Activated naive CD8-positive, alpha-beta T cell treated with anti-CD3 and anti-CD28 coated beads, Interleukin-2, amount 50 U/mL, for 24 hours (primary cell): ENCODE data around the gene ATP5ME.
"Not testable (repeated sequence)": the region's sequence is repeated elsewhere in the genome, so short reads cannot be mapped to it uniquely, and the experiment has no call there.

Experiments
- ATAC-seq: fragments of 150-1000 bp; cut with Tn5 transposase; one replicate; pipeline ENCODE4 v1.10.0; 2021
- DNase-seq: peaks from one replicate; pipeline ENCODE4 v3.0.0; 2021
- H3K27ac Mint-ChIP-seq: one replicate; pipeline ENCODE4 v1.8.0; 2021; ENCODE audit warnings: mild to moderate bottlenecking, mixed read lengths
- H3K27me3 Mint-ChIP-seq: one replicate; pipeline ENCODE4 v1.8.0; 2021; ENCODE audit warnings: mixed read lengths
- H3K36me3 Mint-ChIP-seq: one replicate; pipeline ENCODE4 v1.8.0; 2021; ENCODE audit warnings: low read depth, mixed read lengths
- H3K4me1 Mint-ChIP-seq: one replicate; pipeline ENCODE4 v1.8.0; 2021; ENCODE audit warnings: mixed read lengths
- H3K4me3 Mint-ChIP-seq: one replicate; pipeline ENCODE4 v1.8.0; 2021; ENCODE audit warnings: mild to moderate bottlenecking, moderate library complexity, mixed read lengths
- H3K9me3 Mint-ChIP-seq: one replicate; pipeline ENCODE4 v1.8.0; 2021; ENCODE audit warnings: mixed read lengths

Gene ATP5ME

GRCh38 chr4:671769-672168 lies 2.3 kb downstream of the ATP5ME start:
- Mint-ChIP-seq H3K9me3 (no peaks in the 10 kb centered on the region), H3K4me1 (peaks cover 24% of the 10 kb centered on the region), H3K36me3 (peaks cover 24% of the 10 kb centered on the region), H3K4me3 (no peak overlapping the region), H3K27me3 (no peaks in the 10 kb centered on the region), H3K27ac (no peak overlapping the region)
- DNase-seq, result no peak
- ATAC-seq, result no peak

- not testable (repeated sequence) for H3K27me3 Mint-ChIP-seq, ATAC-seq, DNase-seq, H3K9me3 Mint-ChIP-seq, H3K27ac Mint-ChIP-seq, H3K4me3 Mint-ChIP-seq
- H3K36me3 Mint-ChIP-seq, result peaks cover 24% of the 10 kb centered on the region
- peaks cover 17% of the 10 kb centered on the region for H3K4me1 Mint-ChIP-seq
Measured at GRCh38 chr4:669806-670559, 4.1 kb downstream of the ATP5ME start.

- not testable (repeated sequence) for H3K9me3 Mint-ChIP-seq, H3K4me3 Mint-ChIP-seq, DNase-seq, H3K27ac Mint-ChIP-seq, ATAC-seq, H3K27me3 Mint-ChIP-seq
- Mint-ChIP-seq H3K36me3 (peaks cover 19% of the 10 kb centered on the region), H3K4me1 (peaks cover 18% of the 10 kb centered on the region)
Measured at GRCh38 chr4:668219-668618, 5.9 kb downstream of the ATP5ME start.

- Mint-ChIP-seq H3K27me3 (no peaks in the 10 kb centered on the region), H3K27ac (no peak overlapping the region), H3K4me1 (peaks cover 17% of the 10 kb centered on the region), H3K36me3 (peaks cover 15% of the 10 kb centered on the region), H3K4me3 (no peak overlapping the region), H3K9me3 (no peaks in the 10 kb centered on the region)
- ATAC-seq (no peak), DNase-seq (no peak)
Measured at GRCh38 chr4:667545-667925, 6.5 kb downstream of the ATP5ME start.

GRCh38 chr4:666822-667544 lies 7.1 kb downstream of the ATP5ME start:
- Mint-ChIP-seq H3K9me3 (no peaks in the 10 kb centered on the region), H3K36me3 (peaks cover 10% of the 10 kb centered on the region), H3K4me3 (no peak overlapping the region), H3K27ac (no peak overlapping the region), H3K4me1 (peaks cover 15% of the 10 kb centered on the region), H3K27me3 (no peaks in the 10 kb centered on the region)
- DNase-seq (no peak), ATAC-seq (no peak)

GRCh38 chr4:666436-666810 lies 7.7 kb downstream of the ATP5ME start:
- ATAC-seq, result no peak
- H3K4me3 Mint-ChIP-seq, result no peak overlapping the region
- peaks cover 6% of the 10 kb centered on the region for H3K36me3 Mint-ChIP-seq
- H3K27ac Mint-ChIP-seq, result no peak overlapping the region
- H3K9me3 Mint-ChIP-seq, result no peaks in the 10 kb centered on the region
- no peaks in the 10 kb centered on the region for H3K27me3 Mint-ChIP-seq
- peaks cover 15% of the 10 kb centered on the region for H3K4me1 Mint-ChIP-seq
- no peak for DNase-seq

- H3K4me1 Mint-ChIP-seq, result peaks cover 15% of the 10 kb centered on the region
- H3K9me3 Mint-ChIP-seq, result no peaks in the 10 kb centered on the region
- ATAC-seq (no peak), DNase-seq (no peak)
- no peak overlapping the region for H3K4me3 Mint-ChIP-seq
- peaks cover 6% of the 10 kb centered on the region for H3K36me3 Mint-ChIP-seq
- no peaks in the 10 kb centered on the region for H3K27me3 Mint-ChIP-seq
- H3K27ac Mint-ChIP-seq, result no peak overlapping the region
Measured at GRCh38 chr4:665751-666435, 8.2 kb downstream of the ATP5ME start.

- ATAC-seq, result no peak
- Mint-ChIP-seq H3K27ac (no peak overlapping the region), H3K4me3 (peak overlapping the region; percentile 82), H3K36me3 (peaks cover 3% of the 10 kb centered on the region), H3K27me3 (no peaks in the 10 kb centered on the region), H3K9me3 (no peaks in the 10 kb centered on the region), H3K4me1 (peaks cover 15% of the 10 kb centered on the region)
- DNase-seq, result no peak
Measured at GRCh38 chr4:665381-665750, 8.7 kb downstream of the ATP5ME start.

- Mint-ChIP-seq H3K36me3 (peaks cover 6% of the 10 kb centered on the region), H3K9me3 (no peaks in the 10 kb centered on the region), H3K4me3 (peak overlapping the region; percentile 82), H3K27ac (peak overlapping the region; percentile 81), H3K4me1 (peaks cover 15% of the 10 kb centered on the region), H3K27me3 (no peaks in the 10 kb centered on the region)
- ATAC-seq (no peak), DNase-seq (no peak)
Measured at GRCh38 chr4:664713-665231, 9.3 kb downstream of the ATP5ME start.

- H3K27ac Mint-ChIP-seq, result peak overlapping the region; percentile 81
- H3K4me1 Mint-ChIP-seq, result peaks cover 15% of the 10 kb centered on the region
- H3K27me3 Mint-ChIP-seq, result no peaks in the 10 kb centered on the region
- no peaks in the 10 kb centered on the region for H3K9me3 Mint-ChIP-seq
- H3K36me3 Mint-ChIP-seq, result peaks cover 6% of the 10 kb centered on the region
- ATAC-seq (peak; percentile 73), DNase-seq (peak; percentile 81)
- H3K4me3 Mint-ChIP-seq, result peak overlapping the region; percentile 82
Measured at GRCh38 chr4:663438-664428, 10.3 kb downstream of the ATP5ME start.

GRCh38 chr4:663046-663437 lies 11.0 kb downstream of the ATP5ME start:
- Mint-ChIP-seq H3K36me3 (peaks cover 6% of the 10 kb centered on the region), H3K27me3 (no peaks in the 10 kb centered on the region), H3K9me3 (no peaks in the 10 kb centered on the region), H3K4me3 (peak overlapping the region; percentile 82), H3K27ac (no peak overlapping the region), H3K4me1 (peaks cover 15% of the 10 kb centered on the region)
- DNase-seq (no peak), ATAC-seq (no peak)

GRCh38 chr4:661881-662761 lies 12.0 kb downstream of the ATP5ME start:
- Mint-ChIP-seq H3K27ac (no peak overlapping the region), H3K27me3 (no peaks in the 10 kb centered on the region), H3K4me1 (peaks cover 15% of the 10 kb centered on the region), H3K36me3 (peaks cover 6% of the 10 kb centered on the region), H3K9me3 (no peaks in the 10 kb centered on the region), H3K4me3 (peak overlapping the region; percentile 82)
- no peak for ATAC-seq
- no peak for DNase-seq

GRCh38 chr4:661231-661630 lies 12.8 kb downstream of the ATP5ME start:
- H3K36me3 Mint-ChIP-seq, result peaks cover 6% of the 10 kb centered on the region
- H3K27ac Mint-ChIP-seq, result no peak overlapping the region
- ATAC-seq (no peak), DNase-seq (no peak)
- H3K27me3 Mint-ChIP-seq, result no peaks in the 10 kb centered on the region
- no peak overlapping the region for H3K4me3 Mint-ChIP-seq
- H3K4me1 Mint-ChIP-seq, result peaks cover 15% of the 10 kb centered on the region
- H3K9me3 Mint-ChIP-seq, result no peaks in the 10 kb centered on the region
